GM23248 (cell line): Measurements from ENCODE around the gene SELENOS. TPM values are rescaled to one million over a fixed set of nuclear protein-coding genes. Genes with fewer than 3 reads are reported as not detected.

ENCODE experiments used
- DNase-seq: peaks from one replicate; pipeline ENCODE4 v3.0.0-alpha.2; 2015
- H2AFZ ChIP-seq: fragments of 200-600 bp; sonication (generic); 2 replicates; pipeline ENCODE4 v1.6.1; 2016; ENCODE audit warnings: antibody characterized with exemption
- H3F3A ChIP-seq: fragments of 200-600 bp; sonication (generic); 2 replicates; pipeline ENCODE4 v1.6.1; 2016; ENCODE audit warnings: mild to moderate bottlenecking, antibody characterized with exemption, mixed run types; ENCODE audit not compliant: insufficient read depth
- H3K27ac ChIP-seq: fragments of 200-600 bp; sonication (generic); 2 replicates; pipeline ENCODE4 v1.5.1; 2016; ENCODE audit warnings: mild to moderate bottlenecking
- H3K27me3 ChIP-seq: fragments of 200-600 bp; sonication (generic); replicated peaks from 2 replicates; pipeline ENCODE4 v1.6.1; 2016; ENCODE audit warnings: mild to moderate bottlenecking; ENCODE audit not compliant: insufficient read depth
- H3K36me3 ChIP-seq: fragments of 200-600 bp; sonication (generic); 2 replicates; pipeline ENCODE4 v1.6.1; 2016; ENCODE audit warnings: low read depth, mild to moderate bottlenecking
- H3K4me1 ChIP-seq: fragments of 200-600 bp; sonication (generic); 2 replicates; pipeline ENCODE4 v1.6.1; 2016; ENCODE audit warnings: mild to moderate bottlenecking; ENCODE audit not compliant: insufficient read depth
- H3K4me2 ChIP-seq: fragments of 200-600 bp; sonication (generic); one replicate; pipeline ENCODE4 v1.6.1; 2016; ENCODE audit warnings: mild to moderate bottlenecking; ENCODE audit not compliant: unreplicated experiment
- H3K4me3 ChIP-seq: fragments of 200-600 bp; sonication (generic); 2 replicates; pipeline ENCODE4 v1.5.1; 2016; ENCODE audit warnings: mild to moderate bottlenecking
- H3K79me2 ChIP-seq: fragments of 200-600 bp; sonication (generic); 2 replicates; pipeline ENCODE4 v1.6.1; 2016; ENCODE audit warnings: mild to moderate bottlenecking; ENCODE audit not compliant: insufficient read depth
- H3K9ac ChIP-seq: fragments of 200-600 bp; sonication (generic); 2 replicates; pipeline ENCODE4 v1.6.1; 2016; ENCODE audit warnings: mild to moderate bottlenecking
- H3K9me2 ChIP-seq: fragments of 200-600 bp; sonication (generic); 2 replicates; pipeline ENCODE4 v1.6.1; 2016; ENCODE audit warnings: mixed run types, mild to moderate bottlenecking, moderate library complexity; ENCODE audit not compliant: insufficient read depth
- H3K9me3 ChIP-seq: fragments of 200-600 bp; sonication (generic); one replicate; pipeline ENCODE4 v1.6.1; 2017; ENCODE audit warnings: low read depth
- H4K20me1 ChIP-seq: fragments of 200-600 bp; sonication (generic); 2 replicates; pipeline ENCODE4 v1.6.0; 2016; ENCODE audit not compliant: insufficient read depth
- EZH2 ChIP-seq: fragments of 200-600 bp; sonication (generic); IDR thresholded peaks from 2 replicates; pipeline ENCODE4 v1.6.1; 2018; ENCODE audit warnings: antibody characterized with exemption, mild to moderate bottlenecking; ENCODE audit not compliant: insufficient read depth, poor library complexity, severe bottlenecking
- EZH2phosphoT487 ChIP-seq: fragments of 200-600 bp; sonication (generic); IDR thresholded peaks from 2 replicates; pipeline ENCODE4 v1.6.1; 2018; ENCODE audit warnings: antibody characterized with exemption, moderate library complexity, mild to moderate bottlenecking, low read depth; ENCODE audit not compliant: insufficient read depth
- WGBS, 2 experiments: methylation state at CpG; one replicate each; pipeline ENCODE4 v1.1.6; 2015 to 2017; ENCODE audit warnings: low lambda C conversion rate in 2 of 2, low coverage in 1 of 2; ENCODE audit errors: missing lambda C conversion rate in 2 of 2; 5-methylcytosine and 5-hydroxymethylcytosine counted together
- in situ Hi-C: fragments of 300-500 bp; cut with MboI; formaldehyde crosslinking; loops from 2 replicates; pipeline ENCODE4 v1.15.0; 2020
- polyA plus RNA-seq: library from polyadenylated mRNA; unstranded; fragments of >200 nt; fragmentation: Nextera tagmentation; extraction: Ambion mirVana; gene quantifications from 2 replicates; pipeline ENCODE4 v1.2.1, GENCODE V29; 2016
- total RNA-seq: library from RNA; depleted of rRNA; stranded (reverse); fragments of >200 nt; shearing (Covaris generic); gene quantifications from 2 replicates; pipeline ENCODE4 v1.2.3, GENCODE V29; 2014

SELENOS gene
- total and polyA plus RNA-seq, 2 experiments from 2014 or later = 98.7 to 142 TPM

GRCh38 chr15:101310508-101310907 lies 33.2 kb upstream of the SELENOS start:
- Histone ChIP-seq H3K4me2 (no peak overlapping the region), H3K4me1 (no peaks in the 10 kb centered on the region), H3K4me3 (no peak overlapping the region), H3K9ac (no peak overlapping the region), H3K36me3 (no peaks in the 10 kb centered on the region), H3K9me3 (no peaks in the 10 kb centered on the region), H2AFZ (no peak overlapping the region), H3K27ac (no peak overlapping the region), H3F3A (no peaks in the 10 kb centered on the region), H3K79me2 (no peaks in the 10 kb centered on the region), H3K27me3 (no peaks in the 10 kb centered on the region), H4K20me1 (no peaks in the 10 kb centered on the region), H3K9me2 (no peaks in the 10 kb centered on the region)
- TF ChIP-seq EZH2phosphoT487 = no peak
- TF ChIP-seq EZH2 = no peak
- 77 to 78% methylated on average over 7 of the region's 7 CpGs for WGBS, 2 experiments
- in situ Hi-C loops = no loop called here
- DNase-seq = no peak

GRCh38 chr15:101310161-101310480 lies 32.8 kb upstream of the SELENOS start:
- no peak overlapping the region for H3K4me3 ChIP-seq
- H4K20me1 ChIP-seq = no peaks in the 10 kb centered on the region
- no peak for TF ChIP-seq EZH2
- no peak for TF ChIP-seq EZH2phosphoT487
- DNase-seq = no peak
- no peak overlapping the region for H2AFZ ChIP-seq
- no peaks in the 10 kb centered on the region for H3K27me3 ChIP-seq
- in situ Hi-C loops = no loop called here
- H3K9me2 ChIP-seq = no peaks in the 10 kb centered on the region
- WGBS, 2 experiments = 78 to 84% methylated on average over 7 of the region's 7 CpGs
- no peak overlapping the region for H3K4me2 ChIP-seq
- H3K36me3 ChIP-seq = no peaks in the 10 kb centered on the region
- no peaks in the 10 kb centered on the region for H3K79me2 ChIP-seq
- no peak overlapping the region for H3K27ac ChIP-seq
- H3K4me1 ChIP-seq = no peaks in the 10 kb centered on the region
- no peak overlapping the region for H3K9ac ChIP-seq
- H3F3A ChIP-seq = no peaks in the 10 kb centered on the region
- no peaks in the 10 kb centered on the region for H3K9me3 ChIP-seq

- in situ Hi-C loops = no loop called here
Observed at GRCh38 chr15:101309436-101310160, 32.3 kb upstream of the SELENOS start.

DNA sequence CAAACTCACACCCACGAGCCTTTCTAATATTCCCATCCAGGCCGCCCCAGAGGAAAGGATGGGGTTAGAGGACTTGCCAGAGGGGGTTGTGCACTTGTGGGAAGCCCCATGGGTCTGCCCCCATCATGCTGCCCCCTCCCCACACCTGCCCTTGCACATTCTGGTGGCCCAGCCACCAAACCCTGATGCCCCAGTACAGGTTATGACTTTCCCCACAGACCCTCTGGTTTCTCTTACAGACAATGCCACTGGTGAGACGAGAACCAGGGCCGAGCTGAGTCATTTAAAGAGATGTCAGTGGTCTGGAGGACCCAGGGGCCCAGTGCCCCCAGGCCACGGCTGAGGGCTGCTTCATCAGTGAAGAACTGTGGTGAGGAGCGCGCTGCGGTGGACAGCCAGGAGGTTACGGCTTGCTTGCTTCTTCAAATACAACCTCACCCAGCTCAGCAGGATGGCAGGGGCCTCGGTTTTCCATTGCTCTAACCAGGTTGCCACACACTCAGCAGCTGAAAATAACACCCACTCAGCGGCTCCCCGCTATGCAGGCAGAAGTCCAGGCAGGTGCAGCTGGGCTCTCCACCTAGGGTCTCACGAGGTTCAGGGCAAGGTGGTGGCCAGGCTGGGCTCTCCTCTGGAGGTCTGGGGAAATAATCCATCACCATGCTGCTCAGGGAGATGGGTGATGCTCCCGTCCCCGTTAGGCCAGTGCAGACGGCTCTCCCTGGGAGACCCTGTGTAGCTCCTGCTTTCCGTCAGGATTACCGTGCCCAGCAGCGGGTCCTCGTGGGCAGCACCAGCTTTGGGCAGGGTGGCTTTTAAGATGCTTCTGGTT lies 31.5 kb upstream of the SELENOS start:
- in situ Hi-C loops = no loop called here
- no peak overlapping the region for H2AFZ ChIP-seq
- no peak overlapping the region for H3K9ac ChIP-seq
- H4K20me1 ChIP-seq = no peaks in the 10 kb centered on the region
- no peaks in the 10 kb centered on the region for H3K36me3 ChIP-seq
- H3K4me1 ChIP-seq = no peaks in the 10 kb centered on the region
- H3K27ac ChIP-seq = no peak overlapping the region
- no peaks in the 10 kb centered on the region for H3K9me2 ChIP-seq
- no peak overlapping the region for H3K4me3 ChIP-seq
- H3K4me2 ChIP-seq = no peak overlapping the region
- H3K9me3 ChIP-seq = no peaks in the 10 kb centered on the region
- DNase-seq = no peak
- 67 to 70% methylated on average over 20 of the region's 20 CpGs for WGBS, 2 experiments
- TF ChIP-seq EZH2phosphoT487 (no peak), EZH2 (no peak)
- H3K79me2 ChIP-seq = no peaks in the 10 kb centered on the region
- no peaks in the 10 kb centered on the region for H3K27me3 ChIP-seq
- no peaks in the 10 kb centered on the region for H3F3A ChIP-seq

More at GRCh38 chr15:101309436-101310160, 32.3 kb upstream of the SELENOS start:
- WGBS, 2 experiments = 70 to 72% methylated on average over 19 to 26 of the region's 26 CpGs
- Histone ChIP-seq H3K79me2 (no peaks in the 10 kb centered on the region), H3K9me2 (no peaks in the 10 kb centered on the region), H3K4me2 (no peak overlapping the region), H3K9ac (no peak overlapping the region), H3K36me3 (no peaks in the 10 kb centered on the region), H3K4me1 (no peaks in the 10 kb centered on the region), H3K27ac (no peak overlapping the region), H4K20me1 (no peaks in the 10 kb centered on the region), H3F3A (no peaks in the 10 kb centered on the region), H3K27me3 (no peaks in the 10 kb centered on the region), H2AFZ (no peak overlapping the region), H3K4me3 (no peak overlapping the region), H3K9me3 (no peaks in the 10 kb centered on the region)
- no peak for TF ChIP-seq EZH2phosphoT487
- no peak for DNase-seq
